C4-2B (cell line): ENCODE measurements around the gene H2AZ2.
"Not testable (repeated sequence)": the region's sequence is repeated elsewhere in the genome, so short reads cannot be mapped to it uniquely, and the experiment has no call there.

Experiments
- H3K27ac ChIP-seq: fragments of 450-650 bp; 2 replicates; pipeline ENCODE4 v1.5.1; 2017
- ZFX ChIP-seq: fragments of 450-650 bp; IDR thresholded peaks from 2 replicates; pipeline ENCODE4 v1.6.1; 2017
- TF ChIP-seq, protein P1 (sequence below): fragments of 450-650 bp; conservative IDR thresholded peaks from 2 replicates; pipeline ENCODE4 v1.5.1; 2017; ENCODE audit warnings: mild to moderate bottlenecking

H2AZ2 gene

DNA sequence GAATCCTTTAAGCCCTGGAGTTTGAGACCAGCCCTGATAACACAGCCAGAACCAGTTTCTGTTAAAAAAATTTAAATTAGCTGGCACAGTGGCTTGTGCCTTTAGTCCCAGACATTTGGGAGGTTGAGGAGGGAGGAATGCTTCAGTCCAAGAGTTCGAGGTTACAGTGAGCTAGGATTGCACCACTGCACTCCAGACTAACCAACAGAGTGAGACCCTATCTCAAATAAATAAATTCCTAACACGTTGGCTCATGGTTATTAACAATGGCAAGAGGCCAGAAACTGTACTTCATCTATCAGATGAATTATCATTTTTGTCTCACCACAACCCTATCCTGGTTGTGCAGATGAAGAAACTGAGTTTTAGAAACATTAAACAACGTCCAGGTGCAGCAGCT, 53.6 kb downstream of the H2AZ2 start:
- no peak overlapping the region for H3K27ac ChIP-seq
- TF ChIP-seq, protein P1, sequence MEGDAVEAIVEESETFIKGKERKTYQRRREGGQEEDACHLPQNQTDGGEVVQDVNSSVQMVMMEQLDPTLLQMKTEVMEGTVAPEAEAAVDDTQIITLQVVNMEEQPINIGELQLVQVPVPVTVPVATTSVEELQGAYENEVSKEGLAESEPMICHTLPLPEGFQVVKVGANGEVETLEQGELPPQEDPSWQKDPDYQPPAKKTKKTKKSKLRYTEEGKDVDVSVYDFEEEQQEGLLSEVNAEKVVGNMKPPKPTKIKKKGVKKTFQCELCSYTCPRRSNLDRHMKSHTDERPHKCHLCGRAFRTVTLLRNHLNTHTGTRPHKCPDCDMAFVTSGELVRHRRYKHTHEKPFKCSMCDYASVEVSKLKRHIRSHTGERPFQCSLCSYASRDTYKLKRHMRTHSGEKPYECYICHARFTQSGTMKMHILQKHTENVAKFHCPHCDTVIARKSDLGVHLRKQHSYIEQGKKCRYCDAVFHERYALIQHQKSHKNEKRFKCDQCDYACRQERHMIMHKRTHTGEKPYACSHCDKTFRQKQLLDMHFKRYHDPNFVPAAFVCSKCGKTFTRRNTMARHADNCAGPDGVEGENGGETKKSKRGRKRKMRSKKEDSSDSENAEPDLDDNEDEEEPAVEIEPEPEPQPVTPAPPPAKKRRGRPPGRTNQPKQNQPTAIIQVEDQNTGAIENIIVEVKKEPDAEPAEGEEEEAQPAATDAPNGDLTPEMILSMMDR: no peak
- no peak for TF ChIP-seq ZFX

DNA sequence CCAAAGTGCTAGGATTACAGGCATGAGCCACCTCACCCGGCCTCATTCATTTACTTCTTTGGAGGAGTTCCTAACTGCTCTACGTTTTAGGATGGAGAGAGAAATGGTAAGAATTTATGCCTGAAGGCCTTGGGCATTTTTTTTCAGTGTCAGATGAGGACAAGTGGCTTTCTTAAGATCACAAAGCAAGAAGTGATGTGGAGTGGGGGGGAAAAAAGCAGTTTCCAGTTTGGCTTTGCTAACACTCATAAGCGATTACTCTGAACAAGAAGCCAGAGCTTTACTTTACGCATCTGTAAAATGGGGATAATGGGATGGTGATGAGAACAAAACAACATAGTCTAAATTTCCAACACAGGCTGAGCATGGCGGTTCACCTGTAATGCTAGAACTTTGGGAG, 54.0 kb downstream of the H2AZ2 start:
- no peak for TF ChIP-seq ZFX
- TF ChIP-seq, protein P1: no peak
- no peak overlapping the region for H3K27ac ChIP-seq

DNA sequence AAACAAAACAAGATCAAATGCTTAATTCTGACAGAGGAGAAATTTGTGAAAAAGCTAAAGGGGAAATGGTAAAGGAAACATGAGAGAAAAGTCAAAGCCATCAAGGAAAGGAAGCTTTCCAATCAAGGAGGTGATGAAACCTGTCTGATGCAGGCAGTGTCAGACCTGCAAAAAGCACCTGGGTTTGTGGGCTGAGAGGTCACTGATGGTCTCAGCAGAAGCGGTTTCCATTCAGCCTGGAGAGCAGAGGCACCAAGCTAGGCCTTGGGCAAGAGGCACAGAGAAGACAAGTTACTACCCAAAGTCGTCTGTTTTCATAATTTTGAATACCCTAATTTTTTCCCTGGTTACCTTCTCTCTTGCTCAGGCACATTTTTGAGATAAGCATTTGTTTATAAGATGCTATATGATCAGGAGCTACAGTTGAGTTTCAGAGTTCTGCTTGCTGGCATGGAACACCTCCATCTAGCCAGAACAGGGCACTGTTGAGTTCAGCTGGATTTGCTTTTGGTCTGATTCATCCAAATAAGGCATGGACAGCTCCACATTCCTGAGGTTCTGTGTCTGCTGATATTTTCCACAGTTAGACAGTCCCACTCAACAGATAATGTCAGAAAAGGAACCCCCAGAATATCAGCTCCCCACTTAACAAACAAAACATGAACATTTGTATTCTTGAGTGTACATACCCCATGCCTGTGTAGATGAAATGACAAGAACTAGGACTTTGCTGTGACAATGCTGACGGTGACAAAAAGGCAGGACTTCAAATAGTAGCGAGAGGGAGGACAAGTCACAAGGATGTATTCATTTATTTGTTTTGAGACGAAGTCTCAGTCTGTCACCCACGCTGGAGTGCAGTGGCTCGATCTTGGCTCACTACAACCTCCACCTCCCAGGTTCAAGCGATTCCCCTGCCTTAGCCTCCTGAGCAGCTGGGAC, 56.3 kb downstream of the H2AZ2 start:
- H3K27ac ChIP-seq: no peak overlapping the region
- TF ChIP-seq, protein P1: no peak
- TF ChIP-seq ZFX: no peak

DNA sequence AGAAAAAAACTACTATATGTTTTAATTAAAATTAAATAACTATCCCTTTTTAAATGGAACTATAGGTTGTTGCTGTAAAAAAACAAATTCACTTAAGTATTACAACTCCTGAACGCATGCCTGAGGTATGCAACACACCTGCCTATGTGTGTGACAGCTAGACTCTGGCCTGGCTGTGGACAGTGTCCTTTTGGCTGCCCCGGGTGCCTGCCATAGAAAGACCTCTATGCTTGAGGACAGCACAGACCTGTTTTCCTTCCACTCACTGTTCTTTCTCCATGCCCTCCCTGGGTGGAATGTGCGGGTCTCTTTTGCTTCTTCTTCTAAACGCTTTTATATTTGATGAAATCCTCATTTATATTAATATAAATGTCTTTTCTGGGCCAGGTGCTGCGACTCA, 57.9 kb downstream of the H2AZ2 start:
- no peak for TF ChIP-seq ZFX
- TF ChIP-seq, protein P1: no peak
- no peak overlapping the region for H3K27ac ChIP-seq

DNA sequence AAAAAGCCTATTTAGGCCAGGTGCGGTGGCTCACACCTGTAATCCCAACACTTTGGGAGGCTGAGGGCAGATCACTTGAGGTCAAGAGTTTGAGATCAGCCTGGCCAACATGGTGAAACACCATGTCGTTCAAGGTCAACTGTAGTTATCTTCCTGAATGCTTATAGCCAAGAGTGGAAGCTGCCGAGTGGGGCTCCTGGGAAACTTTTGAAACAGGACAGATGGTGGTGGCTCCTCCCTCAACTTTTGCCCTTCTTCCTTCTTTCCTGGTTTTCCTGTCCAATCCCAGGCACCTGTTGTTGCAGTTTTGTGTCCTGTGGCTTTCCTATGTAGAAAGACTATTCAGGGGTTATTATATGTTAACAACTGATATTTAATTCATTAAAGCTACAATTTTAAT, 60.1 kb downstream of the H2AZ2 start:
- TF ChIP-seq, protein P1: no peak
- no peak for TF ChIP-seq ZFX
- H3K27ac ChIP-seq: no peak overlapping the region

DNA sequence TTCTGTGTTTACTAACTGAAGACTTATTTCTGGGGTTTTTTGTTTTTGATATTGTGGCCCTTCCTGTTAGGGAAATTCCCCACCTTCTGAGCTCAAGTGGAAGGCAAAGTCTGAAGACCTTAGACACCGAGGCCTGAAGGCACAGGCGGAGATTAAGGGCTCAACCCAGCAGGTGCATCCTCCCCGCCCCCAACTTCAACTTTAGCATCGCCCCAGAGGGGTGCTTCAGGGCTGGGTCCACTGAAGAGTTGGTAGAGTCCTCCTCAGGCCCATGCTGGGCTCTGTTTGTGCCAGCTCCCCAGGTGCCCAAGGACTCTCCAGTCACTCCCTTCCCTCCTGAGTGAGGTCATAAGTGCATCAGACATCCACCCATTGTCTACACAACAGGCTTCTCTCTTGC, 60.8 kb downstream of the H2AZ2 start:
- H3K27ac ChIP-seq: no peak overlapping the region
- TF ChIP-seq, protein P1: no peak
- no peak for TF ChIP-seq ZFX

DNA sequence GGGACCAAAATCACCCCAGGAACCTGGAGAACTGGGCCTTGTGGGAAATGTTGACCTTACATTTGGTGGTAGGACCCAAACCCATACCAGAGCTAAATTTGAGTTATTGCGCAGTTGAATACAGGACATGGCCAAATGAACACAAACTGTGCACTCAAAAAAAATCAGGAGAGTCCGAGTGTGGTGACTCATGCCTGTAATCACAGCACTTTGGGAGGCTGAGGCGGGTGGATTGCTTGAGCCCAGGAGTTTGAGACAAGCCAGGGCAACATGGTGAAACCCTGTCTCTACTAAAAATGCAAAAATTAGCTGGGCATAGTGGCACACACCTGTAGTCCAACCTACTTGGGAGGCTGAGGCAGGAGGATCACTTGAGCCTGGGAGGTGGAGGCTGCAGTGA, 62.7 kb downstream of the H2AZ2 start:
- not testable (repeated sequence) for H3K27ac ChIP-seq

DNA sequence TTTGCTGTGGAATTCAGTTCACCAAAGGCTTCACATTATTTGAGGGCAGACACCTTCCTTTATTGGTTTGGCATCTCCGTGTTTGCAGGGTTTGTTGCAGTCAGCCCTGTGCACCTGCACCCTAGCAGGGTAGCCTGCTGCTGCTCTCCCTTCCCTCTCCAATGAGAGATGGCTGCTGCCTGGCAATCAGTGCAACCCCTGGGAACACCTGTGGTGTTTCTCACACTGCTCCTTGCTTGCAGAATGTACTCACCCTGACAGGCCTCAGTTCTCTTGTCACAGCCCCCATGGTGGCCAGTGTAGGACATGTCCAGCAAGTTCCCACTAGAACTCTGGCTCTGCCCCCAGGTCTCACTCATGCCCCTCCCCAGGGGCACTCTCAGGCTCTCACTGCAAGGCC, 63.5 kb downstream of the H2AZ2 start:
- no peak for TF ChIP-seq ZFX
- TF ChIP-seq, protein P1: no peak
- H3K27ac ChIP-seq: no peak overlapping the region
